ENCODE measurements around the gene RMND5A. TPM values are rescaled to one million over a fixed set of nuclear protein-coding genes. Genes with fewer than 3 reads are reported as not detected.

The RMND5A gene
- total and polyA plus RNA-seq, 9 donors, result 26.5 to 41.3 (median 32.9) TPM

- peak overlapping the region; percentile 17 for H3K4me3 ChIP-seq (ENCODE audit: low read length)
- H3K36me3 ChIP-seq (ENCODE audit: control insufficient read depth, insufficient read depth, low read length), result no peaks in the 10 kb centered on the region
- no peaks in the 10 kb centered on the region for H3K9me3 ChIP-seq (replicated peaks; ENCODE audit: control insufficient read depth, low read depth, low read length)
- H3K4me1 ChIP-seq (ENCODE audit: control insufficient read depth, insufficient read depth, low read length), result peaks cover 25% of the 10 kb centered on the region
- H3K27me3 ChIP-seq (ENCODE audit: control insufficient read depth, insufficient read depth, low read length), result peaks cover 76% of the 10 kb centered on the region
- DNase-seq, result peak; percentile 18
- no peak overlapping the region for H3K27ac ChIP-seq (ENCODE audit: low read length)
- WGBS (ENCODE audit: insufficient coverage), result 2% methylated on average over 56 of the region's 64 CpGs
Observed at GRCh38 chr2:86788881-86789686, 69.0 kb downstream of the RMND5A start.

- WGBS (ENCODE audit: insufficient coverage), result 5% methylated on average over 36 of the region's 40 CpGs
- Histone ChIP-seq H3K27ac (ENCODE audit: low read length) (no peak overlapping the region), H3K9me3 (replicated peaks; ENCODE audit: control insufficient read depth, low read depth, low read length) (no peaks in the 10 kb centered on the region), H3K4me1 (ENCODE audit: control insufficient read depth, insufficient read depth, low read length) (peaks cover 25% of the 10 kb centered on the region), H3K36me3 (ENCODE audit: control insufficient read depth, insufficient read depth, low read length) (no peaks in the 10 kb centered on the region), H3K27me3 (ENCODE audit: control insufficient read depth, insufficient read depth, low read length) (peaks cover 82% of the 10 kb centered on the region), H3K4me3 (ENCODE audit: low read length) (no peak overlapping the region)
- no peak for DNase-seq
Observed at GRCh38 chr2:86789687-86790133, 69.6 kb downstream of the RMND5A start.

GRCh38 chr2:86790134-86790675, 70.1 kb downstream of the RMND5A start:
- H3K27me3 ChIP-seq (ENCODE audit: control insufficient read depth, insufficient read depth, low read length), result peaks cover 85% of the 10 kb centered on the region
- DNase-seq, result no peak
- no peak overlapping the region for H3K27ac ChIP-seq (ENCODE audit: low read length)
- WGBS (ENCODE audit: insufficient coverage), result 3% methylated on average over 33 of the region's 40 CpGs
- no peaks in the 10 kb centered on the region for H3K36me3 ChIP-seq (ENCODE audit: control insufficient read depth, insufficient read depth, low read length)
- H3K4me1 ChIP-seq (ENCODE audit: control insufficient read depth, insufficient read depth, low read length), result peaks cover 25% of the 10 kb centered on the region
- H3K9me3 ChIP-seq (replicated peaks; ENCODE audit: control insufficient read depth, low read depth, low read length), result no peaks in the 10 kb centered on the region
- H3K4me3 ChIP-seq (ENCODE audit: low read length), result no peak overlapping the region

- no peak for DNase-seq
- peaks cover 25% of the 10 kb centered on the region for H3K4me1 ChIP-seq (ENCODE audit: control insufficient read depth, insufficient read depth, low read length)
- H3K27me3 ChIP-seq (ENCODE audit: control insufficient read depth, insufficient read depth, low read length), result peaks cover 82% of the 10 kb centered on the region
- WGBS (ENCODE audit: insufficient coverage), result under 1% methylated on average over 48 of the region's 57 CpGs
- H3K4me3 ChIP-seq (ENCODE audit: low read length), result peak within 1 kb of the TSS; percentile 5
- H3K9me3 ChIP-seq (replicated peaks; ENCODE audit: control insufficient read depth, low read depth, low read length), result no peaks in the 10 kb centered on the region
- H3K36me3 ChIP-seq (ENCODE audit: control insufficient read depth, insufficient read depth, low read length), result no peaks in the 10 kb centered on the region
- no peak within 1 kb of the TSS for H3K27ac ChIP-seq (ENCODE audit: low read length)
Observed at GRCh38 chr2:86790676-86791572, 70.8 kb downstream of the RMND5A start, which contains the start of gene CD8A. Gene CD8A, minus strand, starts transcription at chr2:86790913. Its CDS starts 88 bp downstream, at chr2:86790825.

- WGBS (ENCODE audit: insufficient coverage), result 8% methylated on average over 1 of the region's 7 CpGs
- peaks cover 25% of the 10 kb centered on the region for H3K4me1 ChIP-seq (ENCODE audit: control insufficient read depth, insufficient read depth, low read length)
- H3K36me3 ChIP-seq (ENCODE audit: control insufficient read depth, insufficient read depth, low read length), result no peaks in the 10 kb centered on the region
- H3K27ac ChIP-seq (ENCODE audit: low read length), result no peak overlapping the region
- no peak overlapping the region for H3K4me3 ChIP-seq (ENCODE audit: low read length)
- no peaks in the 10 kb centered on the region for H3K9me3 ChIP-seq (replicated peaks; ENCODE audit: control insufficient read depth, low read depth, low read length)
- no peak for DNase-seq
- H3K27me3 ChIP-seq (ENCODE audit: control insufficient read depth, insufficient read depth, low read length), result peaks cover 75% of the 10 kb centered on the region
Observed at GRCh38 chr2:86791573-86791972, 71.5 kb downstream of the RMND5A start.

- peaks cover 24% of the 10 kb centered on the region for H3K4me1 ChIP-seq (ENCODE audit: control insufficient read depth, insufficient read depth, low read length)
- 100% methylated on average over 1 of the region's 4 CpGs for WGBS (ENCODE audit: insufficient coverage)
- no peak for DNase-seq
- H3K4me3 ChIP-seq (ENCODE audit: low read length), result no peak overlapping the region
- no peaks in the 10 kb centered on the region for H3K36me3 ChIP-seq (ENCODE audit: control insufficient read depth, insufficient read depth, low read length)
- peaks cover 66% of the 10 kb centered on the region for H3K27me3 ChIP-seq (ENCODE audit: control insufficient read depth, insufficient read depth, low read length)
- peaks cover 6% of the 10 kb centered on the region for H3K9me3 ChIP-seq (replicated peaks; ENCODE audit: control insufficient read depth, low read depth, low read length)
- no peak overlapping the region for H3K27ac ChIP-seq (ENCODE audit: low read length)
Observed at GRCh38 chr2:86793752-86794151, 73.7 kb downstream of the RMND5A start.

GRCh38 chr2:86794861-86795260, 74.8 kb downstream of the RMND5A start:
- Histone ChIP-seq H3K4me1 (ENCODE audit: control insufficient read depth, insufficient read depth, low read length) (peaks cover 15% of the 10 kb centered on the region), H3K36me3 (ENCODE audit: control insufficient read depth, insufficient read depth, low read length) (no peaks in the 10 kb centered on the region), H3K27ac (ENCODE audit: low read length) (no peak overlapping the region), H3K9me3 (replicated peaks; ENCODE audit: control insufficient read depth, low read depth, low read length) (peaks cover 6% of the 10 kb centered on the region), H3K27me3 (ENCODE audit: control insufficient read depth, insufficient read depth, low read length) (peaks cover 54% of the 10 kb centered on the region), H3K4me3 (ENCODE audit: low read length) (no peak overlapping the region)
- WGBS (ENCODE audit: insufficient coverage), result 82% methylated on average over 2 of the region's 2 CpGs
- no peak for DNase-seq

GRCh38 chr2:86800856-86801567, 80.9 kb downstream of the RMND5A start:
- WGBS (ENCODE audit: insufficient coverage), result 86% methylated on average over 1 of the region's 2 CpGs
- DNase-seq, result no peak
- H3K36me3 ChIP-seq (ENCODE audit: control insufficient read depth, insufficient read depth, low read length), result no peaks in the 10 kb centered on the region
- no peaks in the 10 kb centered on the region for H3K4me1 ChIP-seq (ENCODE audit: control insufficient read depth, insufficient read depth, low read length)
- H3K27ac ChIP-seq (ENCODE audit: low read length), result no peak overlapping the region
- H3K4me3 ChIP-seq (ENCODE audit: low read length), result no peak overlapping the region
- peaks cover 3% of the 10 kb centered on the region for H3K27me3 ChIP-seq (ENCODE audit: control insufficient read depth, insufficient read depth, low read length)
- H3K9me3 ChIP-seq (replicated peaks; ENCODE audit: control insufficient read depth, low read depth, low read length), result peaks cover 6% of the 10 kb centered on the region

- 87% methylated on average over 7 of the region's 21 CpGs for WGBS (ENCODE audit: insufficient coverage)
- H3K4me1 ChIP-seq (ENCODE audit: control insufficient read depth, insufficient read depth, low read length), result peaks cover 19% of the 10 kb centered on the region
- no peaks in the 10 kb centered on the region for H3K36me3 ChIP-seq (ENCODE audit: control insufficient read depth, insufficient read depth, low read length)
- H3K27ac ChIP-seq (ENCODE audit: low read length), result no peak overlapping the region
- DNase-seq, result no peak
- H3K27me3 ChIP-seq (ENCODE audit: control insufficient read depth, insufficient read depth, low read length), result peaks cover 35% of the 10 kb centered on the region
- no peaks in the 10 kb centered on the region for H3K9me3 ChIP-seq (replicated peaks; ENCODE audit: control insufficient read depth, low read depth, low read length)
- no peak overlapping the region for H3K4me3 ChIP-seq (ENCODE audit: low read length)
Observed at GRCh38 chr2:86806059-86806857, 86.2 kb downstream of the RMND5A start.

All from muscle of leg (tissue), 11 donors.